HG03139 (cell line): Measurements from ENCODE around the gene ALPK1.
"Not testable (repeated sequence)": the region's sequence is repeated elsewhere in the genome, so short reads cannot be mapped to it uniquely, and the experiment has no call there.

ENCODE experiments used
- ATAC-seq: cut with Tn5 transposase; IDR thresholded peaks from one replicate; pipeline ENCODE4 v1.9.1; 2021; ENCODE audit not compliant: unreplicated experiment

The ALPK1 gene

DNA sequence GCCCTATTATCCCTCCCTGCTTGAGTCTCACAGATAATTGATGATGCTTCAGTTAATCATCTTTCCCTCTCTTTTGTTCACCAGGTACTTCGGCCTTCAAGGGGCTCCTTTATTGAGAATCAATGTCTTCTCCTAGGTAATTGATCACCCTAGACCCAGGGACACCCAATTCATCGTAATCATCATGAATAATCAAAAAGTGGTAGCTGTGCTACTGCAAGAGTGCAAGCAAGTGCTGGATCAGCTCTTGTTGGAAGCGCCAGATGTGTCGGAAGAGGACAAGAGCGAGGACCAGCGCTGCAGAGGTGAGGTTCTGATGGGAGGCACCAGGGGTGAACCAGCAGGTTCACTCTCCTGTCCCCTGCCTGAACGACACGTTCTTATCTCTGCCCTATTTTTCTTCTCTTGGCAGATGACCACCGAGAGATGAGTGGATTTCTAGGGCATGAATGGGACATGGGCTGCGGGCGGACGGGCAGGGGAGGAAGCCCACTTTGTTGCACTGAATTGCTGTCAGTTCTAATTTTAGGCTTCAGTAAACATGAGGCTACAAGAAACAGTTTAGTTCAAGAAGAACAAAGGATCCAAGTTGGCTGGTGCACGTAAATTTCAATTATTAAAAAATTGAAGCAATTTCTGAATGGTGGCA is 80.5 kb downstream of the ALPK1 start:
- no peak for ATAC-seq

DNA sequence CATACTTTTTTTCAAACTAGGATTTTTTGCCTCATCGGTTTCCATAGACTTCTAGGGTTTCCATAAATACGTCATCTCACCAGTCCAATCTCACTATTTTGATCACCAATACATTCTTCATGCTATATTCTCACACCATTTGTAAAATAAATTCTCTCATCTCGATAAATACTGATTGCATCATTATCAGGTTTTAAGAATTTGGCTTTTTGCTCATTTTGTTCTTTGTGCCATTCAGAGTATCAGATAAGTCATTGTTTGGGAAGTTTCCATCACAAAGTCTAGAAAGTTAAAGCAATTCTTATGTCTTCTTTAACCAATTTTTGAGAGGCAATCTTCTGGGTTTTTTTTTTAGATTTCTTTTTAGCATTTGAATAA is 81.1 kb downstream of the ALPK1 start:
- ATAC-seq: no peak

DNA sequence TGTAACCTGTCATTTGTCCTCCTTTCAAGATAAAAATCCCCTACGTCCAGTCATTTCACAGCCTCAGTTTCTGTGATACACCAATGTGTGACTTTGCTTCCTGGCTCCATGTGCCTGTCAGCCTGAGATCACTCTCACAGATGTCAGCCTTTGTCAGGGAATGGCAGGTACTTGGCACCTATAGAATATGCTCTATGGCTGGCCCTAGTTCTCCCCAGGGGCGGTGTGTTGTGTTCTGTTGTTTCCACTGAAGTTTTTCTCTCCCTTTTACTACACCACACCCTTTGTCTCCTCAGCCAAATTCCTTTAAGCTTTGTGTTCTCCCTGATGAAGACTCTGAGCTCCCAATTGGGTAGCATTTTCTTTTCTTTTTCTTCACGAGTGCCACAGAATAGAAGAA is 81.7 kb downstream of the ALPK1 start:
- ATAC-seq: no peak

DNA sequence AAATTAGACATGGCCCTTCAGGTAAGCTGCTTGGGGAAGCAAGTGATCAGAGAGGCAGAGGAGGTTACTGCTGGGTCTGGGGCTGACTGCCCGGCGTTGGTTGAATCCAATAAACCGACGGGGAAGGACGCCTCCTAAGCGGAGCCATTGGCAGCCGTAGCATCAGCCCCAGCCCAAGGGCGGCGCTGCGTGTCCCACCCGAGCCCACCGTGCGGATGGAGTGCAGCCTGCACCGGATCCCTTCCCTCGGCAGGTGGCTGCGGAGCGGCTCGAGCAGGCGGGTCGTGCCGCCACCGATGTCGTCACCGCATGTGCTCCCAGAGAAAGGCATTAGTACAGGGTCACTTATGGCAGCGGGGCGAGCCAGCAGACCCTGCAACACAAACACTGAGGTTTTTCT is 82.1 kb downstream of the ALPK1 start:
- no peak for ATAC-seq

DNA sequence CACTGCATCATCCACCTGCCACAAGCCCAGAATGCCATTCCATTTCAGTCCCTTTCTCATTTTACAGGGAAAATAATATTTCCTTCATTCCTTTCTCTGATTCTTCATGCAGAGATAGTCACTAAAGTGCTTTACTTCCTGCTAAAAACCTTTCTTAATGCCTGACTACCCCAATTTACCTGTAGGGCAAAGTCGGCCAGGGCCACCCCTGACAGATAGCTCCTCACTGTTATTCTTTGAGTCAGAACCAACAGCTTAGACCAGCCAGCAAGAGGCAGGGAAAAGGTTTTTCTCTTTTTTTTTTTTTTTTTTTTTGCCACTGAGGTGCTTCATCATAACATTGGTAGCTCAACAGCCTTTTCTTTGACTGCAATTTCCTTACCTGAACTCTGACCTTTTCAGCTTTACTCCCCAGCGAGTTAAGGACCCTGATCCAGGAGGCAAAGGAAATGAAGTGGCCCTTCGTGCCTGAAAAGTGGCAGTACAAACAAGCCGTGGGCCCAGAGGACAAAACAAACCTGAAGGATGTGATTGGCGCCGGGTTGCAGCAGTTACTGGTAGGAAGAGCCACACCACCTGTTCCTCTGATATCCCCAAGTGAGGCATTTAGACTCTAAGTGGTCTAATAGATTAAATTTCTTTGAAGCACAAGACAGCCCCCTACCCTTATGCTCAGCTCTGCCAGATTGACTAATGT is 85.0 kb downstream of the ALPK1 start:
- ATAC-seq: no peak

DNA sequence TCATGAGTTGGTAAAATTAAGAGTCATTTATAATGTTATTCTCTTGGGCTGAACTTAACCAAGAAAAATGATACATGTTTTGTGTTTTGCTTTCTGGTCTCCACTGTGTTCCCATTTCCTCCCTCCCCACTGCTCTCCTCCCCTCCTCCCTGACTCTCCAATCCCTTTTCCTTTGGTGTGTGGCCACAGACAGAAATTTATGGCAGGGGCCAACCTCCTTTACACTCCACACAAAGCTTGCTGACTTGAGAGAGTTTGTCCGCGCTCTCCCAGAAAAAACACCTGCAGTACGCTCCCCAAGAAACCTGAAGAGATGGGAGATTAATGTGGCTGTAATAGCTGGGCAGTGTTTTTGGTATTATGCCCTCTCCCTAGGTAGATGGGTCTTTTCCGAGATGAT is 88.9 kb downstream of the ALPK1 start:
- ATAC-seq: no peak

DNA sequence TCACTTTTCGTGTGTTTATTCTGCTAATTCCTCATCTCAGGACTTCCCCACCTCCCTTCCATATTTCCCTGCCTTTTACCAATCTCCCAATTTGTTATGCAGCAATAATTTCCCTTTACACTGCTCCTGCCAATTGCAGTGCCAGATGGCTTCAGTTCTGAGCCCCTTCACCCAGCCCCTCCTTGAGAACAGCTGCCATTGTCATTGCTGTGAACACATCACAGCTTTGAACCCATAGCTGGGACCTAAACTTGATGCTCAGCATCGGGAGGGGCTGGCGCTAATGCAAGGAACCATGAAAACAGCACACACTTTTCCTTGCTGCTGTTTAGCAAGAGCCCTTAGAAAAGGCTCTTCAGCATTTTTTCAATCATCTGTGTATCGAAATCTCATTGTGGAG is 104.9 kb downstream of the ALPK1 start:
- no peak for ATAC-seq

DNA sequence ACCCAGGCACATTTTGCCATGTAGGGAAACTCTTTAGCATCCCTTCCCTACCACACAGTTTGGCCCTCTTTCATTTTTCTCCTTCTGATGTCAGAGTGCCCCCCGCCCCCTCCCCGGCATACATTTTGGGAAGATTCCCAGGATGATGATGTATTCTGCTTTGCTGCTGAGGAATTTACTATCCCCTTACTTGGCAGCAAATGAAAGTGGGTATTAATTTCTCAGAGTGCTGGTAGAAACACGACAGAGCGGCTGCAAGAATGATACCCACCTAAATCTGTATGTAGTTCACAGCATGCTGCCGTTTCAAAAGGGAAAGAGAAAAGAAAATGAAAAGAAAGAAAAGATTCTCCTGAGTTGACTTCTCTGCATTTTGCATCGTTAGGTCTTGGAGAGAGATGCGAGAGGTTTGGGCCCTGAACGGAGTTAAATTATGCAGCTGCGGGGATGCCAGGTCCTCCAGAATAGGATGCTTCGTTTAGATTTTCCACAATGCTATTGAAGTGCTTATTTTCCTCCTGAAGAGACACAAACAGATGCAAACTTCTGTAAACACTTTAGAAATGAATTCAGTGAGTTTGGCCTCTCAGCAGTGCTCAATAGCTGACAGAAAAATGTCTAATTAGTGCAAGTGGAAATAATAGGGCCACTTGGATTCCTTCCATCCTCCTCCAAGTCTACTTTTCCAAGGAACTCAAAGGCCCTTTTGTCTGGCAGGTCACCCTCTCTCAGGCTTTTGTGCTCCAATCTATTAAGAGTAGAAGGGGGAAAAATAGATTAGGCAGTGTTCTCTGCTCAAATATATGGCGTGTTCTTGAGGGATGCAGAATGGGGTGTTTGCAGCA is 106.2 kb downstream of the ALPK1 start:
- no peak for ATAC-seq

DNA sequence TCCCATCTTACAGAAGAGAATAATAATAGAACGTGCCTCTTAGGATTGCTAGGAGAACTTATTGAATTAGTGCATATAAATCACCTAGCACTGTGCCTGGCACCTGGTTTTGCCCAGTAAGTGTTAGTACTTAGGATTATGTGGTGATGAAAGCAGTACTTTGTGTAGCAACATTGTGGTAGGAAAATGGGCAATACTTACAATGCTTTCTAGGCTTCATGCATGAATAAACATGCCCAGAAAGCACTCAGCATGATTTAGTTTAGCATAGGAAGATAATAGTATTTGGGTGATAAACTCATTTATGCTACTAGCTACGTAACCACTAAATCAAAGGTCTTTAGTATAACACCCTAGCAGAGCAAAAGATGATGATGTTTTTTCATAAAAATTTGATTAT is 113.2 kb downstream of the ALPK1 start:
- no peak for ATAC-seq

DNA sequence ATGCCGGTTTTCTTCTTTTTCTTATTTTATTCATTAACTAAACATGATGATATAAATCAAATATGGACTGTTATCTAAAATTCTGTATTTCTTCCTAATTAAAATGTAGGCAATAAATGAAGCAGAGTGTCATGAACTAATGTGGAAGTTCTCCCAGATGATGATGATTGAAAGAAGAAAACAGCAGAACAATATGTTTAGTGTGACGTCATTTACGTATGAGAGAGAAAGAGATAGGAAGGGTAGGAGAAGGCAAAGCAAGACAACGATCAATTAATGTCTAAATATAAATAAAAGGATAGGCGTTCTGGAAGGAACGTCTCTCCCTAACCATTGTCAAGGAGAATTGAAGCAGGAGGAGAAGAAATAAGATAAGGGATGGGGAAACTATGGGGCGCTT is 113.6 kb downstream of the ALPK1 start:
- ATAC-seq: no peak

DNA sequence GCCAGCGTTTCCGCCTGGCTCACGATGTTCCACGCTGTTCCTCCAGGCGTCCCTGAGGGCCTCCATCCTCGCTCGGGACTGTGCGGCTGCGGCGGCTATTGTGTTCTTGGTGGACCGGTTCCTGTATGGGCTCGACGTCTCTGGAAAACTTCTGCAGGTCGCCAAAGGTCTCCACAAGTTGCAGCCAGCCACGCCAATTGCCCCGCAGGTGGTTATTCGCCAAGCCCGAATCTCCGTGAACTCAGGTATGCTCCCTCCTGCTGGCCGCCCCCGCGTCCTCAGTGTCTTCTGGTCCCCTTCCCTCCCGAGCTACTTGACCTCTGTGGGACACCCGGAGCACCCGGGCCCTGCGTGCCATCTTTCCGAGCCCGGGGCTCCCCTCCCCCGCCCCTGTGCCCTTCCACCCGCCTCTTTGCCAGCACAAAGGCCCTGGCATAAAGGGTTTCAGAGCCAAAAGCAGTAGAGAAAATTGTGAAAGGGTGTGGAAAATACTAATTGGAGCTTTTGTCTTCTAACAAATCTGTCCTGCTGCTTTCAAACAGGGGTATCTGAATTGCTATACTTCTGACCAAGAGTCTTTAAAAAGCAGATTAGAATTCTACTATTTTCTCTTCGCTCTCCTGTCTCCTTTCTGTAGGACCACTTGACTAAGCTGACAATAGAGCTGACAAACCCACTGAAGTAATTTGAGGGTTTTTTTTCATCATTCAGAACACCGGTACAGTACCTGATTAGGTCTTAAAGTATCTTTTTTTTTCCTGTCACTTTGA is 114.8 kb downstream of the ALPK1 start:
- ATAC-seq: no peak

DNA sequence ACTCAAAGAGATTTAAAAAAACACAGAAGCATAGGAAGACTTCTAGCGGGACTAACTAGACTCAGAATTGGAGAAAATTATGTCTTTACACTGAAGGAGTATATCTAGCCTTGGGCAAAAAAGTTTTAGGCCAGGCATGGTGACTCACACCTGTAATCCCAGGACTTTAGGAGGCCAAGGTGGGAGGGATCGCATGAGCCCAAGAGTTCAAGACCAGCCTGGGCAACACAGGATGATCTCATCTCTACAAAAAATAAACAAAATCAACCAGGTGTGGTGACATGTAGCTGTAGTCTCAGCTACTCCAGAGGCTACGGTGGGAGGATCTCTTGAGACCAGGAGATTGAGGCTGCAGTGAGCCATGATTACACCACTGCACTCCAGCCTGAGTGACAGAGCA is 119.3 kb downstream of the ALPK1 start:
- ATAC-seq: no peak

DNA sequence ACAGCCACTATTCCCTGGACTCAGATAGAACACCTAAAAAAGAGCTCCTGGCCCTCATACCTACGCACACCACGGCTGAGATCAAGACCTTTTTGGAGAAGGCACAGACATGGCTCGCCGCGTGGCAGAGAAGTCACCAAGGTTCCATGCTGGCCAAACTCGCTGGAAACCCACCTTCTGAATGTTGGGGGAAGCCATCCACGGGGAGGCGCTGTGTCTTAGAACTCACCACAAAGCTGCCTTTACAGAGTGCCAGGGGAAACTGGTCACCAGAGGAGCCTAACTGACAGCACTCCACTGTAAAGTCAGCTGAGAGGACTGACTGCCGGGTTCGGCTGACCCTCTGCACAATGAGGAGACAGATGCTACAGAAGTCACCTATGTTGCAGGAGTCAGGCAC is 120.9 kb downstream of the ALPK1 start:
- no peak for ATAC-seq

DNA sequence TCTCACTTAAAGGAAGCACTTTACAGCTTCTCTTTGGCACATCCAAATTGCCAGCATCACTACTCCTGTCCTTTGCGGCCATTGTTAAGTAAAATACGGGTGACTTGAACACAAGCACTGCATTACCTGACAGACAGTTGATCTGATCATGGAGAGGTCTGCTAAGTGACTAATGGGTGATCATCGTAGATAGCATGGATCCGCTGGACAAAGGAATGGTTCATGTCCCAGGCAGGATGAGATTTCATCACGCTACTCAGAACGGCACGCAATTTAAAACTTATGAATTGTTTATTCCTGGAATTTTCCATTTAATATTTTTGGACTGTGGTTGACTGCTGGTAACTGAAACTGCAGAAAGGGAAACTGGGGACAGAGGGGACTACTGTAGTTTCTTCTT is 124.7 kb downstream of the ALPK1 start:
- no peak for ATAC-seq

DNA sequence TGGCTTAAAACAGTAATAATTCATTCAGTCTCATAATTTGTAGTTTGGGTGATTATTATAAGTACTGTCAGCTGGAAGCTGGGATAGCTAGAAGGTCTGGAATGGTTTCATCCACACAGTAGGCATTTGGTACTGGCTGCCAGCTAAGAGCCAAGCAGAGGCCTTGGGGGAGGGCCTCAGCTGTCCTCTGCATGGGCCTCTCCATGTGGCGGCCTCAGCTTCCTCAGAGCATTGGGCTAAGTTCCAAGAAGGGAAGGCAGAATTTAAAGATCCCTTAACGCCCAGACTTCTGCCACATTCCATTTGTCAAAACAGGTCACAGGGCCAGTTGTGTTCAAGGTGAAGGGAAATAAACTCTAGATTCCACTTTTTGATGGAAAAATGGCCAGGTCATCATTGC is 125.5 kb downstream of the ALPK1 start:
- ATAC-seq: no peak

DNA sequence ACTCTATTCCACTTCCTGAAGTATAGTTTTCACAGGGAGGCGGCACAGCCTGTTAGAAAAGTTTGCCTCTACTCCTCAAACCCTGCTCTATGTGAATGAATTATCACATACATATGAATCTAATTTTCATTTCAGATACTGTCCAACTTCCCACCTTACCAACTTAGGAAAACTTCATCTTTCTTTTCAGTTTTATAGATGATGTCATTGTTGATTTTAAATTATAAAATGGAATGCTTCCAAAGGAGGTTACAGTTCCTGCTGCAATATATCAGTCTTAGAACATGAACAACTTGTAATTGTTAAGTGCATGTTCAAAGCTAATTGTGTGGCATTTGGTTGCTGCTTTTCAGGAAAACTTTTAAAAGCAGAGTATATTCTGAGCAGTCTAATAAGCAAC is 126.4 kb downstream of the ALPK1 start:
- no peak for ATAC-seq

DNA sequence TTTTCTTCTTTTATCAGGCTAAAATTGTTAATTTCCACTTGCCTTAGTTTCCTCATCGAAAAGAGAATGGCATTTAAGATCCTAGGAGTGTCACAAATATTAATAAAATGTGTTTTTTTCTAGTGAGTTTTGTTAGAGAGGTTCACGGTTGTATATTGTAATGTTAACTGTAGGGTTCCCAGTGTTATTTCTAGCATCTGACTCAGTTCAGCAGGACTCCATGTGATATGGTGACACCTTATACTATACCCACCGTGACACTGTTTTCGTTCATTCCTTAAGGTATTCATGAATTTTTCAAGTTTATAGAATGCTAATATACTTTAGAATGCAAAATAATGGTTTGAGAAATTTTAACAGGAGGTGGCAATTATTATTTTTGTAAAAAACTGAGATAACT is 128.7 kb downstream of the ALPK1 start:
- ATAC-seq: no peak

DNA sequence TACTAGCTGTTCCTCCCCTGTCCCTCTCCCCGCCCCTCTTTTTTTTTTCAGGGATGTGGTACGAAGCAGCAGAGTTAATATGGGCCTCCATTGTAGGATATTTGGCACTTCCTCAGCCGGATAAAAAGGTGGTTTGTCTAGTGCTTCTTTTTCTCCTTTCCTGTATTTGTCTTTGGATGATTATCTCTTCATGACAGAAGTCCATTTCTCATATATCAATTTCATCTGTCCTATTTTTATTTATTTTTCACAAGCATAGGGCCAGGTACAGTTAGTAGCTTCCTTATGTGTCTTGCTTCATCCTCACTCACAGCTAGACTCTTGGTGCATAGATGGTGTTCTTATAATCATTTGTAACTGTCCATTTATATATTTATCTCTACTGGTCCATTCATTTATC is 129.2 kb downstream of the ALPK1 start:
- no peak for ATAC-seq

DNA sequence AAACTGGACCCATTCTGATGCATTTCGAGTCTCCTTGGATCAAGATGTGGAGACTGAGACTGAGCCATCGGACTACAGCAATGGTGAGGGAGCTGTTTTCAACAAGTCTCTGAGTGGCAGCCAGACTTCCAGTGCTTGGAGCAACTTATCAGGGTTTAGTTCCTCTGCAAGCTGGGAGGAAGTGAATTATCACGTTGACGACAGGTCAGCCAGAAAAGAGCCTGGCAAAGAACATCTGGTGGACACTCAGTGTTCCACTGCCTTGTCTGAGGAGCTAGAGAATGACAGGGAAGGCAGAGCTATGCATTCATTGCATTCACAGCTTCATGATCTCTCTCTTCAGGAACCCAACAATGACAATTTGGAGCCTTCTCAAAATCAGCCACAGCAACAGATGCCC is 134.0 kb downstream of the ALPK1 start:
- ATAC-seq: no peak

DNA sequence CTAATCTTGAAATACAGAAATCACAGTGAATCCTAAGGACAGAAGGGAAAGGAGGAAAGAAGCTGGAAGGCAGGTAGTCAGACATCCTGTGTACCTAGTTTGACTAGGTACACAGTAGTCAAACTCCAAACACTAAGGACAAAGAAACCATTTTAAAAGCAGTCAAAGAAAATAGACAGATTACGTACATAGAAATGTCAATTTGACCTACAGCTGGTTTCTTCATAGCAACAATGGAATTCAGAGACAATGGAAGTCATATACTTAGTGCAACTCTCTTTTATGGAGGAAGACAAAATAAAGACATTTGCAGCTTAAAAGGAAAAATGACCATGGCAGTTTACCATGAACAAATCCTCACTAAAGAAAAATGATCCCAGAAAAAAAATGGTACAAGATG is 139.8 kb downstream of the ALPK1 start:
- ATAC-seq: no peak

DNA sequence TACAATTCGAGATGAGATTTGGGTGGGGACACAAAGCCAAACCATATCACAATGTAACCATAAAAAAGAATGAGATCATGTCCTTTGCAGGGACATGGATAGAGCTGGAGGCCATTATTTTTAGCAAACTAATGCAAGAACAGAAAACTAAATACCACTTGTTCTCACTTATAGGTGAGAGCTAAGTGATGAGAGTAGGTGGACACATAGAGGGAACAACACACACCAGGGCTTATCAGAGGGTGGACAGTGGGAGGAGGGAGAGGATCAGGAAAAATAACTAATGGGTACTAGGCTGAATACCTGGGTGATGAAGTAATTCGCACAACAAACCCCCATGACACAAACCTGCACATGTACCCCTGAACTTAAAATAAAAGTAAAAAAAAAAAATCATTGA is 145.1 kb downstream of the ALPK1 start:
- ATAC-seq: not testable (repeated sequence)
